ENCODE data around the gene NUP88.

DNA sequence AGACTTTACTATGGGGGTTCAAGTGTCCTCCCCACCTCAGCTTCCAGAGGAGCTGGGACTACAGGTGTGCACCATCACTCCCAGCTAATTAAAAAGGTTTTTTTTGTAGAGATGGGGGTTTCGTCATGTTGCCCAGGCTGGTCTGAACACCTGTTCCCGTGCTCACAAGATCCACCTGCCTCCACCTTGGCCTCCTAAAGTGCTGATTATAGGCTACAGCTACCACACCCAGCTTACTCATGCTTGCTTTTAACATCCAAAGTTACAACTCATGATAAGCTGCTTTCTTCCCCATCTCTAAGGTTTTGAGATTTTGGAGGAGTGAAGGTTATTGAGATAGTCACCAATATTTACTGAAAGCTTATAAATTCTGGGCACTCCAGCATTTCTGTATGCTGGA lies 2.6 kb downstream of the NUP88 start:
- TF ChIP-seq CTCF (IDR thresholded peaks at IDR 0.05; ENCODE audit: poor library complexity) = no peak
- TF ChIP-seq EZH2 (IDR thresholded peaks at IDR 0.05; ENCODE audit: borderline replicate concordance) = no peak

Measured in hepatocyte (in vitro differentiated cells).